HUES48 (cell line): ENCODE results near the gene FLVCR2.

Source experiments
- H3K27ac ChIP-seq: one replicate; pipeline ENCODE4 v1.7.0; 2013; ENCODE audit warnings: low read depth, low read length, inconsistent platforms
- H3K27me3 ChIP-seq: 2 replicates; pipeline ENCODE4 v1.6.1; 2013; ENCODE audit warnings: mild to moderate bottlenecking, low read length; ENCODE audit not compliant: control insufficient read depth, insufficient read depth
- H3K36me3 ChIP-seq: 2 replicates; pipeline ENCODE4 v1.6.1; 2013; ENCODE audit warnings: low read length; ENCODE audit not compliant: control insufficient read depth, insufficient read depth
- H3K4me1 ChIP-seq: 2 replicates; pipeline ENCODE4 v1.6.1; 2013; ENCODE audit warnings: mild to moderate bottlenecking, low read length; ENCODE audit not compliant: control insufficient read depth, insufficient read depth
- H3K4me3 ChIP-seq: 2 replicates; pipeline ENCODE4 v1.5.1; 2013; ENCODE audit warnings: mild to moderate bottlenecking, low read depth, low read length
- H3K9ac ChIP-seq: 2 replicates; pipeline ENCODE4 v1.6.1; 2013; ENCODE audit warnings: mild to moderate bottlenecking, low read depth, low read length, moderate library complexity
- H3K9me3 ChIP-seq: 2 replicates; pipeline ENCODE4 v1.6.1; 2013; ENCODE audit warnings: low read length; ENCODE audit not compliant: control insufficient read depth, insufficient read depth

FLVCR2 gene

GRCh38 chr14:75558440-75558839 is 20.0 kb upstream of the FLVCR2 start:
- H3K27ac ChIP-seq, result no peak overlapping the region
- H3K9me3 ChIP-seq, result no peaks in the 10 kb centered on the region
- H3K9ac ChIP-seq, result no peak overlapping the region
- no peak overlapping the region for H3K4me3 ChIP-seq
- H3K36me3 ChIP-seq, result no peaks in the 10 kb centered on the region
- H3K27me3 ChIP-seq, result no peaks in the 10 kb centered on the region
- 0 out of 2 replicates have a peak, but pooled peaks cover 3% of the 10 kb centered on the region for H3K4me1 ChIP-seq

- Histone ChIP-seq H3K27me3 (no peaks in the 10 kb centered on the region), H3K36me3 (no peaks in the 10 kb centered on the region), H3K9me3 (no peaks in the 10 kb centered on the region), H3K9ac (no peak overlapping the region), H3K4me1 (0 out of 2 replicates have a peak, but pooled peaks cover 3% of the 10 kb centered on the region), H3K4me3 (no peak overlapping the region), H3K27ac (no peak overlapping the region)
Measured at GRCh38 chr14:75559045-75559444, 19.4 kb upstream of the FLVCR2 start.

GRCh38 chr14:75559451-75560222 is 18.8 kb upstream of the FLVCR2 start:
- Histone ChIP-seq H3K9ac (no peak overlapping the region), H3K4me1 (0 out of 2 replicates have a peak, but pooled peaks cover 3% of the 10 kb centered on the region), H3K36me3 (no peaks in the 10 kb centered on the region), H3K9me3 (no peaks in the 10 kb centered on the region), H3K4me3 (no peak overlapping the region), H3K27me3 (no peaks in the 10 kb centered on the region), H3K27ac (no peak overlapping the region)

- Histone ChIP-seq H3K9ac (no peak overlapping the region), H3K27me3 (no peaks in the 10 kb centered on the region), H3K27ac (no peak overlapping the region), H3K4me3 (no peak overlapping the region), H3K4me1 (0 out of 2 replicates have a peak, but pooled peaks cover 3% of the 10 kb centered on the region), H3K36me3 (no peaks in the 10 kb centered on the region), H3K9me3 (no peaks in the 10 kb centered on the region)
Measured at GRCh38 chr14:75561013-75561432, 17.4 kb upstream of the FLVCR2 start.

GRCh38 chr14:75562089-75562488 is 16.3 kb upstream of the FLVCR2 start:
- H3K4me1 ChIP-seq, result 0 out of 2 replicates have a peak, but pooled peaks cover 3% of the 10 kb centered on the region
- no peak overlapping the region for H3K4me3 ChIP-seq
- H3K27ac ChIP-seq, result no peak overlapping the region
- no peak overlapping the region for H3K9ac ChIP-seq
- no peaks in the 10 kb centered on the region for H3K27me3 ChIP-seq
- no peaks in the 10 kb centered on the region for H3K9me3 ChIP-seq
- H3K36me3 ChIP-seq, result no peaks in the 10 kb centered on the region

- no peak overlapping the region for H3K27ac ChIP-seq
- H3K4me3 ChIP-seq, result no peak overlapping the region
- no peaks in the 10 kb centered on the region for H3K36me3 ChIP-seq
- H3K9ac ChIP-seq, result no peak overlapping the region
- H3K27me3 ChIP-seq, result no peaks in the 10 kb centered on the region
- no peaks in the 10 kb centered on the region for H3K9me3 ChIP-seq
- H3K4me1 ChIP-seq, result 0 out of 2 replicates have a peak, but pooled peaks cover 3% of the 10 kb centered on the region
Measured at GRCh38 chr14:75562489-75562888, 15.9 kb upstream of the FLVCR2 start.

- Histone ChIP-seq H3K9me3 (no peaks in the 10 kb centered on the region), H3K27me3 (no peaks in the 10 kb centered on the region), H3K27ac (no peak overlapping the region), H3K36me3 (no peaks in the 10 kb centered on the region), H3K4me1 (0 out of 2 replicates have a peak, but pooled peaks cover 3% of the 10 kb centered on the region), H3K9ac (no peak overlapping the region), H3K4me3 (no peak overlapping the region)
Measured at GRCh38 chr14:75563931-75564330, 14.5 kb upstream of the FLVCR2 start.

GRCh38 chr14:75565056-75565455 is 13.4 kb upstream of the FLVCR2 start:
- Histone ChIP-seq H3K9me3 (no peaks in the 10 kb centered on the region), H3K27ac (no peak overlapping the region), H3K4me1 (no peaks in the 10 kb centered on the region), H3K36me3 (no peaks in the 10 kb centered on the region), H3K4me3 (no peak overlapping the region), H3K9ac (no peak overlapping the region), H3K27me3 (no peaks in the 10 kb centered on the region)

- no peaks in the 10 kb centered on the region for H3K4me1 ChIP-seq
- H3K9ac ChIP-seq, result no peak overlapping the region
- H3K36me3 ChIP-seq, result no peaks in the 10 kb centered on the region
- no peaks in the 10 kb centered on the region for H3K9me3 ChIP-seq
- H3K27ac ChIP-seq, result no peak overlapping the region
- no peaks in the 10 kb centered on the region for H3K27me3 ChIP-seq
- no peak overlapping the region for H3K4me3 ChIP-seq
Measured at GRCh38 chr14:75566321-75566720, 12.1 kb upstream of the FLVCR2 start.

- Histone ChIP-seq H3K9me3 (no peaks in the 10 kb centered on the region), H3K4me3 (no peak overlapping the region), H3K9ac (no peak overlapping the region), H3K4me1 (no peaks in the 10 kb centered on the region), H3K27me3 (no peaks in the 10 kb centered on the region), H3K27ac (no peak overlapping the region), H3K36me3 (no peaks in the 10 kb centered on the region)
Measured at GRCh38 chr14:75566752-75567151, 11.7 kb upstream of the FLVCR2 start.

- no peaks in the 10 kb centered on the region for H3K36me3 ChIP-seq
- H3K4me1 ChIP-seq, result no peaks in the 10 kb centered on the region
- no peaks in the 10 kb centered on the region for H3K27me3 ChIP-seq
- no peak overlapping the region for H3K27ac ChIP-seq
- H3K9me3 ChIP-seq, result no peaks in the 10 kb centered on the region
- no peak overlapping the region for H3K4me3 ChIP-seq
- no peak overlapping the region for H3K9ac ChIP-seq
Measured at GRCh38 chr14:75568140-75568539, 10.3 kb upstream of the FLVCR2 start.
